HCT116 (cell line): ENCODE data around the gene PRDM8. TPM values are rescaled to one million over a fixed set of nuclear protein-coding genes. Genes with fewer than 3 reads are reported as not detected.

Source experiments
- ATAC-seq: fragments of 200-7000 bp; cut with Tn5 transposase; 2 replicates; pipeline ENCODE4 v1.9.1; 2020; ENCODE audit warnings: mild to moderate bottlenecking, moderate library complexity
- BruUV-seq: library from RNA; stranded (reverse); fragments of 400-500 nt; replicated peaks from 2 replicates; lab custom pipeline; 2021; lab: Mats Ljungman, UMichigan
- CTCF ChIA-PET: fragments of 300-600 bp; sonication (Branson Sonifier 250); formaldehyde crosslinking; loops from one replicate; lab custom pipeline; 2021; ENCODE audit warnings: antibody characterized with exemption; lab: Charles Lee
- POLR2A ChIA-PET: fragments of 300-600, 350-600 bp; sonication (Branson Sonifier 250); formaldehyde crosslinking; loops from one replicate; lab custom pipeline; 2021; ENCODE audit warnings: antibody characterized with exemption; lab: Charles Lee
- RAD21 ChIA-PET, 2 experiments: fragments of 300-600 bp; sonication (Branson Sonifier 250); formaldehyde crosslinking; loops; one replicate each; lab custom pipeline; 2023; ENCODE audit warnings: low total read pairs in 2 of 2; ENCODE audit not compliant: uncharacterized antibody in 2 of 2, unreplicated experiment in 2 of 2, low non-redundant PET in 1 of 2; lab: Charles Lee
- DNase-seq: peaks from one replicate; pipeline ENCODE4 v3.0.0-alpha.2; 2010; ENCODE audit warnings: low read depth, low spot score
- H2AFZ ChIP-seq: fragments of 200-600 bp; shearing (Covaris generic), sonication (generic); 2 replicates; pipeline ENCODE4 v1.6.1; 2017; ENCODE audit warnings: low read depth, mixed run types, mixed read lengths, antibody characterized with exemption, low read length; ENCODE audit not compliant: poor library complexity, severe bottlenecking
- H3K27ac ChIP-seq: 2 replicates; pipeline ENCODE4 v1.5.1; 2012; ENCODE audit warnings: low read depth, low read length
- H3K27me3 ChIP-seq: fragments of 200-600 bp; sonication (generic); 2 replicates; pipeline ENCODE4 v1.6.1; 2016; ENCODE audit warnings: mixed run types, low read length, mixed read lengths; ENCODE audit not compliant: insufficient read depth
- H3K36me3 ChIP-seq, 2 experiments: fragments of 200-500 bp in 1 of 2; fragments of 200-600 bp in 1 of 2; sonication (Bioruptor generic) in 1 of 2; sonication (generic) in 1 of 2; 2 replicates each; pipeline versions ENCODE4 v1.5.1 to v1.6.1; 2014 to 2016; ENCODE audit warnings: low read length in 2 of 2, inconsistent platforms in 1 of 2, mixed read lengths in 1 of 2, mixed run types in 1 of 2; ENCODE audit not compliant: insufficient read depth in 2 of 2, control insufficient read depth in 1 of 2
- H3K4me1 ChIP-seq, 2 experiments: fragments of 200-600 bp in 1 of 2; sonication (generic) in 1 of 2; 2 replicates each; pipeline versions ENCODE4 v1.5.1 to v1.6.1; 2012 to 2017; ENCODE audit warnings: low read length in 2 of 2, inconsistent platforms in 1 of 2, mild to moderate bottlenecking in 1 of 2, mixed read lengths in 1 of 2, mixed run types in 1 of 2, moderate library complexity in 1 of 2; ENCODE audit not compliant: insufficient read depth in 2 of 2, control insufficient read depth in 1 of 2
- H3K4me2 ChIP-seq: fragments of 200-600 bp; sonication (generic); 2 replicates; pipeline ENCODE4 v1.6.1; 2017; ENCODE audit warnings: mixed run types, low read length, mixed read lengths
- H3K4me3 ChIP-seq, 2 experiments: fragments of 200-600 bp in 1 of 2; sonication (generic) in 1 of 2; replicated peaks in 1 of 2; 2 replicates each; pipeline ENCODE4 v1.5.1; 2011 to 2016; ENCODE audit warnings: low read length in 2 of 2, control low read depth in 1 of 2, low read depth in 1 of 2, mild to moderate bottlenecking in 1 of 2, mixed read lengths in 1 of 2, mixed run types in 1 of 2
- H3K79me2 ChIP-seq: fragments of 200-600 bp; sonication (generic); 2 replicates; pipeline ENCODE4 v1.6.1; 2017; ENCODE audit warnings: mild to moderate bottlenecking, mixed run types, low read length, moderate library complexity, mixed read lengths; ENCODE audit not compliant: insufficient read depth
- H3K9ac ChIP-seq: fragments of 200-600 bp; sonication (generic); 2 replicates; pipeline ENCODE4 v1.6.1; 2016; ENCODE audit warnings: low read length, mixed read lengths
- H3K9me2 ChIP-seq: fragments of 200-600 bp; sonication (generic), shearing (Covaris generic); 2 replicates; pipeline ENCODE4 v1.6.1; 2017; ENCODE audit warnings: mixed run types, mild to moderate bottlenecking, moderate library complexity; ENCODE audit not compliant: insufficient read depth
- H3K9me3 ChIP-seq, 2 experiments: fragments of 200-500 bp in 1 of 2; fragments of 200-600 bp in 1 of 2; sonication (Bioruptor generic) in 1 of 2; sonication (generic) in 1 of 2; 2 replicates each; pipeline ENCODE4 v1.6.1; 2014 to 2017; ENCODE audit warnings: low read length in 2 of 2, mixed read lengths in 2 of 2, inconsistent platforms in 1 of 2, low read depth in 1 of 2, mild to moderate bottlenecking in 1 of 2, mixed run types in 1 of 2, moderate library complexity in 1 of 2; ENCODE audit not compliant: control insufficient read depth in 1 of 2, insufficient read depth in 1 of 2
- H4K20me1 ChIP-seq: fragments of 200-600 bp; sonication (generic), shearing (Covaris generic); 2 replicates; pipeline ENCODE4 v1.6.1; 2017; ENCODE audit warnings: mixed run types, mild to moderate bottlenecking, moderate library complexity; ENCODE audit not compliant: insufficient read depth
- CEBPB ChIP-seq: IDR thresholded peaks from 2 replicates; pipeline ENCODE4 v1.6.1; 2012; ENCODE audit warnings: low read depth
- CTCF ChIP-seq, 3 experiments: fragments of 200-600 bp in 1 of 3; sonication (generic) in 1 of 3; IDR thresholded peaks in 2 of 3; conservative IDR thresholded peaks in 1 of 3; 2 replicates each; pipeline ENCODE4 v1.5.1; 2012 to 2017; ENCODE audit warnings: low read depth in 2 of 3, low read length in 2 of 3, antibody characterized with exemption in 1 of 3, borderline replicate concordance in 1 of 3, control low read depth in 1 of 3, mild to moderate bottlenecking in 1 of 3, mixed read lengths in 1 of 3, mixed run types in 1 of 3, moderate library complexity in 1 of 3; ENCODE audit not compliant: insufficient read depth in 1 of 3
- JUND ChIP-seq: IDR thresholded peaks from 2 replicates; pipeline ENCODE4 v1.6.1; 2012
- POLR2A ChIP-seq: IDR thresholded peaks from 2 replicates; pipeline ENCODE4 v1.7.0; 2011; ENCODE audit warnings: borderline replicate concordance; ENCODE audit not compliant: insufficient read depth, insufficient read length; ENCODE audit errors: extremely low read depth
- POLR2AphosphoS5 ChIP-seq: IDR thresholded peaks from 2 replicates; pipeline ENCODE4 v1.6.1; 2011; ENCODE audit warnings: mild to moderate bottlenecking, low read depth, low read length, moderate library complexity
- REST ChIP-seq: IDR thresholded peaks from 2 replicates; pipeline ENCODE4 v1.6.1; 2012; ENCODE audit warnings: low read depth
- ZBTB33 ChIP-seq: IDR thresholded peaks from 2 replicates; pipeline ENCODE4 v1.6.1; 2011; ENCODE audit warnings: mild to moderate bottlenecking, low read length, moderate library complexity; ENCODE audit not compliant: insufficient replicate concordance; ENCODE audit errors: extremely low read depth
- intact Hi-C: fragments of 100-400 bp; cut with micrococcal nuclease; formaldehyde crosslinking; loops from 2 replicates; pipeline ENCODE4 v1.10.0; 2022
- total RNA-seq: library from RNA; stranded (reverse); gene quantifications from one replicate; pipeline ENCODE4 v1.2.1, GENCODE V29; 2021; ENCODE audit not compliant: unreplicated experiment

PRDM8 gene
- total RNA-seq, 1 experiment from 2014 or later = 1.4 TPM

- BruUV-seq = no TSS peak
- Histone ChIP-seq H3K27ac (no peak overlapping the region), H3K9ac (no peak overlapping the region), H3K36me3 (no peaks in the 10 kb centered on the region), H3K27me3 (no peaks in the 10 kb centered on the region), H3K4me1 (no peaks in the 10 kb centered on the region), H3K9me3 (no peaks in the 10 kb centered on the region), H2AFZ (no peak overlapping the region), H3K79me2 (no peaks in the 10 kb centered on the region), H3K4me2 (no peak overlapping the region), H3K4me3 (no peak overlapping the region), H3K9me2 (no peaks in the 10 kb centered on the region), H4K20me1 (no peaks in the 10 kb centered on the region)
- POLR2A ChIA-PET = no interaction called here
- DNase-seq (no peak), ATAC-seq (no peak)
- TF ChIP-seq CEBPB (no peak), POLR2A (no peak), CTCF (IDR thresholded peaks at IDR 0.05 in 2 of 3, conservative IDR thresholded peaks at IDR 0.05 in 1 of 3; ENCODE audit: borderline replicate concordance in 1 of 3, insufficient read depth in 1 of 3, low read depth in 2 of 3, low read length in 2 of 3) (no peak), POLR2AphosphoS5 (no peak), REST (no peak), ZBTB33 (no peak), JUND (no peak)
- CTCF ChIA-PET = no interaction called here
- RAD21 ChIA-PET = no interaction called here
- intact Hi-C loops = no loop called here
These were observed 34.9 kb upstream of the PRDM8 start for GRCh38 chr4:80162418-80162817.
